Endothelial cell of umbilical vein (primary cell): ENCODE measurements around the gene ZBTB21.

Source experiments
- CTCF ChIP-seq, 2 donors: IDR thresholded peaks; 1 replicate in 1 of 2; 2 replicates in 1 of 2; pipeline ENCODE4 v1.5.1; 2011; ENCODE audit warnings: low read length in 2 of 2, mild to moderate bottlenecking in 2 of 2, moderate library complexity in 2 of 2, control low read depth in 1 of 2, inconsistent platforms in 1 of 2, low read depth in 1 of 2; ENCODE audit not compliant: insufficient read depth in 1 of 2; ENCODE audit errors: extremely low read depth in 1 of 2
- EZH2 ChIP-seq: IDR thresholded peaks from 2 replicates; pipeline ENCODE4 v1.6.1; 2012; ENCODE audit warnings: borderline replicate concordance, low read depth, mild to moderate bottlenecking, moderate library complexity, low read length, inconsistent platforms; ENCODE audit not compliant: severe bottlenecking
- FOS ChIP-seq: IDR thresholded peaks from 2 replicates; pipeline ENCODE4 v1.6.1; 2011; ENCODE audit warnings: mild to moderate bottlenecking, low read length, moderate library complexity, borderline replicate concordance; ENCODE audit not compliant: insufficient read depth
- MYC ChIP-seq: IDR thresholded peaks from one replicate; pipeline ENCODE4 v1.6.1; 2011; ENCODE audit warnings: mild to moderate bottlenecking, low read depth, low read length
- POLR2A ChIP-seq: IDR thresholded peaks from 2 replicates; pipeline ENCODE4 v1.6.1; 2012; ENCODE audit warnings: low read depth, mild to moderate bottlenecking, control low read depth, low read length
- POLR2AphosphoS5 ChIP-seq: IDR thresholded peaks from 2 replicates; pipeline ENCODE4 v1.6.1; 2012; ENCODE audit warnings: low read depth, mild to moderate bottlenecking, control low read depth, low read length, moderate library complexity; ENCODE audit not compliant: insufficient read depth

GRCh38 chr21:41966041-41966833 lies 43.9 kb downstream of the ZBTB21 start:
- TF ChIP-seq CTCF (IDR thresholded peaks at IDR 0.05; ENCODE audit: extremely low read depth in 1 of 2, insufficient read depth in 1 of 2, low read depth in 1 of 2, low read length in 2 of 2) (no peak), POLR2A (no peak), EZH2 (no peak), FOS (no peak), POLR2AphosphoS5 (no peak), MYC (no peak)
